Measurements from ENCODE around the gene SDF2L1. TPM values are rescaled to one million over a fixed set of nuclear protein-coding genes. Genes with fewer than 3 reads are reported as not detected.
"Not testable (repeated sequence)": the region's sequence is repeated elsewhere in the genome, so short reads cannot be mapped to it uniquely, and the experiment has no call there.

Gene SDF2L1
- polyA plus RNA-seq, 3 donors: 11.7 to 19.3 (median 16.1) TPM

GRCh38 chr22:21659864-21660525 is 17.9 kb downstream of the SDF2L1 start:
- DNase-seq (ENCODE audit: low read depth in 3 of 3, low spot score in 2 of 3): no peak

GRCh38 chr22:21660904-21661303 is 18.8 kb downstream of the SDF2L1 start:
- DNase-seq (ENCODE audit: low read depth in 3 of 3, low spot score in 2 of 3): no peak

DNA sequence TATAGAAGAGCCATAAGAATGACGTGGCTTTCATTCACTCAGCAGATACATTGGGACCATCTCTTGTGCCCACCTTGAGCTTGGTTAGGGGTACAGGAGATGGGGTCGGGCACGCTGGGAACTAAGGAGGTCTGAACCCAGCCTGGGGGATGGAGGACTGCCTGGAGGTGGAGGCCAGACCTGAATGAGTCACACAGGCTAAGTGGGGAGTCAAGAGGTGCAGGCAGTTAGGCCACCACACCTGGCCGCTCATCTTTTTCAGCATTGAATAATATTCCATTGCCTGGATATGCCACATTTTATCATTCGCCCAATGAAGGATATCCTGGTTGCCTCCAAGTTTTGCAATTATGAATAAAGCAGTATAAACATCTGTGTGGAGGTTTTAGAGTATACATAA is 19.9 kb downstream of the SDF2L1 start:
- no peak for DNase-seq (ENCODE audit: low read depth in 3 of 3, low spot score in 2 of 3)

DNA sequence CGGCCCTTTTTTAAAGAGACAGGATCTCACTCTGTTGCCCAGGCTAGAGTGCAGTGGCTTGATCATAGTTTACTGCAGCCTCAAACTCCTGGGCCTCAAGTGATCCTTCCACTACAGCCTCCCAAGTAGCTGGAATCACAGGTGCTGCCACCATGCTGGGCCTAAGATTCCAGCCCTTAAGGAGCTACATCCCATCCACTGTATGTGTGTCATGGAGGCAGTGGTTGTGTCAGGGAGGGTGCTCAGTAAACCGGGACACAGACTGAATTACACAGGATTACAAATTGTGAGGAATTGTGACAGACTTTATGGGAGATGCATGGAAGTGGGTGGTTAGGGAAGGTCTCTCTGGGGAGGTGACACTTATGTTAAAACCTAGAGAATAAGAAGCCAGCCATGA is 21.6 kb downstream of the SDF2L1 start:
- DNase-seq (ENCODE audit: low read depth in 3 of 3, low spot score in 2 of 3): no peak

GRCh38 chr22:21665047-21665851 is 23.1 kb downstream of the SDF2L1 start:
- no peak for DNase-seq (ENCODE audit: low read depth in 3 of 3, low spot score in 2 of 3)

- DNase-seq (ENCODE audit: low read depth in 3 of 3, low spot score in 2 of 3): no peak
These were observed 24.7 kb downstream of the SDF2L1 start for GRCh38 chr22:21666786-21667185.

DNA sequence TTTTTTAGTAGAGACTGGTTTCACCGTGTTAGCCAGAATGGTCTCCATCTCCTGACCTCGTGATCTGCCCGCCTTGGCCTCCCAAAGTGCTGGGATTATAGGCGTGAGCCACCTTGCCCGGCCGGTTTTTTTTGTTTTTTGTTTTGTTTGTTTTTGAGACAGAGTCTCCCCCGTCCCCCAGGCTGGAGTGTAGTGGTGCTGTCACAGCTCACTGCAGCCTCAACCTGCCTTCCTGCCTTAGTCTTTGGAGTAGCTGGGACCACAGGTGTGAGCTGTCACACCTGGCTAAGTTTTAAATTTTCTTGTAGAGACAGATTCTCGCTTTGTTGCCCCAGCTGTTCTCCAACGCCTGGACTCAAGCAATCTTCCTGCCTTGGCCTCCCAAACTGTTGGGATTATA is 26.9 kb downstream of the SDF2L1 start:
- no peak for DNase-seq (ENCODE audit: low read depth in 3 of 3, low spot score in 2 of 3)

- DNase-seq (ENCODE audit: low read depth in 3 of 3, low spot score in 2 of 3): no peak
These were observed 30.1 kb downstream of the SDF2L1 start for GRCh38 chr22:21672107-21672629.

- DNase-seq (ENCODE audit: low read depth in 3 of 3, low spot score in 2 of 3): no peak
These were observed 31.6 kb downstream of the SDF2L1 start for GRCh38 chr22:21673534-21674321.

DNA sequence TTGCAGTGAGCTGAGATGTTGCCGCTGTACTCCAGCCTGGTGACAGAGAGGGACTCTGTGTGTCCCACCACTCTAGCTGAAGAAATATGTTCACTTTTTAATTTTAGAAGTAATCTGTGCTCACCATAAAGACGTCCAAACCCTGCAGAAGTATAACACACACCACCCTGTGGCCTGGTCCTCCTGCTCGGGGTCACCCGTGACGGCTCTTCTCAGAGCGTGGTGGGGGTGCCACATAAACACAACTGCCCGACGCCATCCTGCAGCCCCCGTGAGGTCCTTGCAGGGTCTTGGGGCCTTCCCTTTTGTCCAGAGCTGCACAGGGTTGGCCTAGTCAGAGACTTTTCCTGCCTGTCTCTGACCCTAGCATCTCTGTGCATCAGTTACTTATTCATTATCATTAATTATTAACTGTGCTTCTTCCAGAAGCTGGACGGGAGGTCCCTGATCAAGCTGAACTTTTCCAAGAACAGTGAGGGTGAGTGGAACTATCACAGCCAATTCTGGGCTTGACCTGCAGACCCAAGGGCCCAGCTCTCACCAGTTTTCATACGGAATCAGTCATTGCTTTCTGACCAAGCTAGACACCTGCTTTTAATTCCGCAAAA is 32.6 kb downstream of the SDF2L1 start:
- DNase-seq (ENCODE audit: low read depth in 3 of 3, low spot score in 2 of 3): no peak

GRCh38 chr22:21677606-21678443 is 35.7 kb downstream of the SDF2L1 start:
- no peak for DNase-seq (ENCODE audit: low read depth in 3 of 3, low spot score in 2 of 3)

DNA sequence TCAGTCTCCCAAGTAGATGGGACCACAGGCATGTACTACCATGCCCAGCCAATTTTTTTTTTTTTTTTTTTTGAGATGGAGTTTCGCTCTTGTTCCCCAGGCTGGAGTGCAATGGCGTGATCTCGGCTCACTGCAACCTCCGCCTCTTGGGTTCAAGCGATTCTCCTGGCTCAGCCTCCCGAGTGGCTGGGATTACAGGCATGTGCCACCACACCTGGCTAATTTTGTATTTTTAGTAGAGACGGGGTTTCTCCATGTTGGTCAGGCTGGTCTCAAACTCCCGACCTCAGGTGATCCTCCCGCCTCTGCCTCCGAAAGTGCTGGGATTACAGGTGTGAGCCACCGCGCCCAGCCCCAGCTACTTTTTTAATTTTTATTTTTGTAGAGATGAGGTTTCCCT is 36.7 kb downstream of the SDF2L1 start:
- not testable (repeated sequence) for DNase-seq (ENCODE audit: low read depth in 3 of 3, low spot score in 2 of 3)

DNA sequence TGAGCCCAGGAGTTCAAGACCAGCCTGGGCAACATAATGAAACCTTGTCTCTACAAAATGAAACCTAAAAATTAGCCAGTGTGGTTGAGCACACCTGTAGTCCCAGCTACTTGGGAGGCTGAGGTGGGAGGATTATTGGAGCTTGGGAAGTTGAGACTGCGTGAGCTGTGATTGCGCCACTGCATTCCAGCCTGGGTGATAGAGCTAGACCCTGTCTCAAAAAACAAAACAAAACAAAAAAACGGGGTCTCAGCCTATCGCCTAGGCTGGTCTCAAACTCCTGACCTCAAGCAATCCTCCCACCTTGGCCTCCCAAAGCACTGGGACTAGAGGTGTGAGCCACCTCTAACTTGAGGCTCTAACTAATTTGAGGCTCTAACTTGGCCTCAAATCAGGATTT is 37.3 kb downstream of the SDF2L1 start:
- DNase-seq (ENCODE audit: low read depth in 3 of 3, low spot score in 2 of 3): no peak

DNA sequence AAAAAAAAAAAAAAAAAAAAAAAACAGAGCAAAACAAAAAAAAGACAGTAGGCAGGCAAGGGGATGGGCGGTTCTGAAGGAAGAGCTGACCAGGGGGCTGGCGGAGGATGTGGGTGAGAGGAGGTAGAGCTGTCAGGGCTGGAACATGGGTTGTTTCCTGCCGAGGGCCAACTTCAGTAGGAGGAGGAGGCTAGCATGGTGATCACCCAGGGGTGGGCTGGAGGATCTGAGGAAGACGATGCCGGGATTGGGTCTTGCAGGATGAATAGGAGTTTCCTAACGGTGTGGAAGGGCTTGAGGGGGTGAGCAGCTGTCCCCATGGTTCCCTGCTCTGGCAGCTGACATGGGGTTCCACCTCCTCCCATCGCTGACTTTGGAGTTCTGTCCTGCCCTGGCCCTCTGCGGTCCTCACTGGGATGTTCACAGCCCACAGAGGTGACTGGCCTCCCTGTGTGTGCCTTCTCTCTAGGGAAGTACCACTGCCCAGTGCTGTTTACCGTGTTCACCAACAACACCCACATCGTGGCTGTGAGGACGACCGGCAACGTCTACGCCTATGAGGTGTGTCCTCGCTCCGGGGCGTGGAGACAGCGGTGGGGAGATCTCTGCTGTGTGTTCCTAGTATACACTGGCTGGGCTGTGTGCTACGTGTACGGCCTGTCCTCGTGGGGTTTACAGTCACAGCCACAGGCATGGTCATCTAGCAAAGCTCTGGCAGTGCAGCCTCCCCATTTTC is 38.9 kb downstream of the SDF2L1 start:
- DNase-seq (ENCODE audit: low read depth in 3 of 3, low spot score in 2 of 3): no peak

GRCh38 chr22:21681566-21682370 is 39.7 kb downstream of the SDF2L1 start:
- DNase-seq (ENCODE audit: low read depth in 3 of 3, low spot score in 2 of 3): no peak

DNA sequence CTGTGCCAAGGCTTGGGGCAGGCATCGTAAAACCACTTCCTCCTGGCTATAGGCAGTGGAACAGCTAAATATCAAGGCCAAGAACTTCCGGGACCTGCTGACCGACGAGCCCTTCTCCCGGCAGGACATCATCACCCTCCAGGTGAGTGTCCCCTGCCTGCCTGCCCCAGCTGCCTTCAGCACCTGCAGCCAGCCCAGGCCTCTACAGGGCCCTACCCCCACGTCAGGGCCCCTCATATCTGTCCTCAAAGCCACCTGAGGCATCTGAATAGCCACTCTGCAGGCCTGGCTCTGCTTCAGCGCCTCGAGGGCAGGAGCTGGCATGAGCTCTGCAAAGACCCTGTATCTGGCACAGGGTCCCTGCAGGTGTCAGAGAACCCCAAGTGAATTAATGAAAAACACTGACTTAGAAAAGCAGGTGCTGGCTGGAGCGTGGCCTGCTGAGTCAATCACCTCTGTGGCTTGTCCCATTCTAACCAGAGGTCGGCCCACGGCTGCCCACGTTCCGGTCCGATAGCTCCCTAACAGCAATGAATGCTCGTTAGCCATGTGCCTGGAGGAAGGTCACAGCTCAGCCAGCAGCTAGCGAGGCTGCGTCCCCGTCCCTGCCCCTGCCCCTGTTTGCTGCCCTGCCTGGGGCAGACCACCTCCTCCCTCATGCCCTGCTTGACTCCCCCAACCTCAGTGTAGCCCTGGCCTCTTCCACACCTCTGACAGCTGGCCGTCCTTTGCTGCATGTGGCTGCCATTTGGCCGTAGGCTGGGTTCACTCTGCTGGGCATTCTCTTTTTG is 40.5 kb downstream of the SDF2L1 start:
- no peak for DNase-seq (ENCODE audit: low read depth in 3 of 3, low spot score in 2 of 3)

DNA sequence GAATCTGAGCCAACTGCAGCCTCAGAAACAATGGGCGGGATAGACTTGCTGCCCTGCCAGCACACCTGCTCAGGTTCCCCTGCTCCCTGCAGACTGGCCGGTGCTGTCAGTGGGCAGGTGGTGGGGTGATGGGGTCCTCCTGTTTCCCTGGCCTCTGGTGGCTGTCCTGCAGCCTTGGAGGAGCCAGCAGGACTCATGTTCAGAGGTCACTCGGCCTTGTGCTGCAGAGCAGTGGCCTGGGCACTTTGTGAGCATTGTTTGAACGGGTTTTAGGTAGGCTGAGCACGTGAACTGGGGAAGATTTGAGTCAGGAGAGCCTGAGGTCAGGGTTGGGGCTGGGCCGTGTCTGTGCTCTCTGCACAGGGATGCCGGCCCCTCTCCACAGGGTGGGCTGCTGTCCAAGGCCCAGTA is 41.3 kb downstream of the SDF2L1 start:
- no peak for DNase-seq (ENCODE audit: low read depth in 3 of 3, low spot score in 2 of 3)
